GM12878 (cell line): Measurements from ENCODE around the gene POU2F1. TPM values are rescaled to one million over a fixed set of nuclear protein-coding genes. Genes with fewer than 3 reads are reported as not detected.

Experiments used
- ATAC-seq: fragments of 200-7000 bp; cut with Tn5 transposase; 3 replicates; pipeline ENCODE4 v1.9.1; 2020; ENCODE audit warnings: mild to moderate bottlenecking, moderate library complexity
- BruUV-seq: library from RNA; stranded (reverse); fragments of 400-500 nt; replicated peaks from 2 replicates; lab custom pipeline; 2021; lab: Mats Ljungman, UMichigan
- CTCF ChIA-PET: fragments of 300-600 bp; sonication (Branson Sonifier 250); formaldehyde crosslinking; extraction: SDS; loops from one replicate; lab custom pipeline; 2021; ENCODE audit warnings: inconsistent platforms; lab: Yijun Ruan, JAX
- POLR2A ChIA-PET: fragments of 350-600 bp; formaldehyde crosslinking; extraction: SDS; loops from one replicate; lab custom pipeline; 2021; ENCODE audit warnings: inconsistent platforms; lab: Charles Lee
- RAD21 ChIA-PET: fragments of 300-600 bp; sonication (Branson Sonifier 250); formaldehyde crosslinking; loops from one replicate; lab custom pipeline; 2023; ENCODE audit warnings: antibody characterized with exemption; ENCODE audit not compliant: unreplicated experiment; lab: Charles Lee
- SMC1A ChIA-PET: fragments of 300-600 bp; sonication (Branson Sonifier 250); formaldehyde crosslinking; loops from one replicate; lab custom pipeline; 2023; ENCODE audit not compliant: unreplicated experiment, uncharacterized antibody; lab: Charles Lee
- DNase-seq: peaks from one replicate; pipeline ENCODE4 v3.0.0-alpha.2; 2011; ENCODE audit warnings: low read depth, low spot score
- FAIRE-seq: peaks from 3 replicates; lab custom pipeline; 2011; peaks lifted over from hg19 to GRCh38; lab: Jason Lieb, UNC
- H2AFZ ChIP-seq: 2 replicates; pipeline ENCODE4 v1.6.0; 2011; ENCODE audit warnings: low read depth, low read length, control low read depth; ENCODE audit not compliant: control insufficient read depth
- H3K27ac ChIP-seq: 2 replicates; pipeline ENCODE4 v1.5.1; 2011; ENCODE audit warnings: control low read depth; ENCODE audit not compliant: control insufficient read depth, insufficient read depth
- H3K27me3 ChIP-seq, 2 experiments: replicated peaks in 1 of 2; 2 replicates each; pipeline versions ENCODE4 v1.6.0 to v1.6.1; 2011; ENCODE audit warnings: low read length in 1 of 2; ENCODE audit not compliant: control insufficient read depth in 2 of 2, insufficient read depth in 2 of 2
- H3K36me3 ChIP-seq, 2 experiments: 2 replicates each; pipeline ENCODE4 v1.5.1; 2011; ENCODE audit warnings: low read length in 1 of 2; ENCODE audit not compliant: control insufficient read depth in 2 of 2, insufficient read depth in 2 of 2
- H3K4me1 ChIP-seq: 2 replicates; pipeline ENCODE4 v1.6.1; 2011; ENCODE audit warnings: mild to moderate bottlenecking, low read length, moderate library complexity, mixed read lengths; ENCODE audit not compliant: control insufficient read depth, insufficient read depth
- H3K4me2 ChIP-seq: 2 replicates; pipeline ENCODE4 v1.6.0; 2011; ENCODE audit warnings: control low read depth; ENCODE audit not compliant: control insufficient read depth, insufficient read depth
- H3K4me3 ChIP-seq: fragments of 200-600 bp; sonication (generic); 2 replicates; pipeline ENCODE4 v1.5.1; 2016
- H3K79me2 ChIP-seq: 2 replicates; pipeline ENCODE4 v1.6.0; 2011; ENCODE audit warnings: low read length; ENCODE audit not compliant: control insufficient read depth, insufficient read depth
- H3K9ac ChIP-seq: 2 replicates; pipeline ENCODE4 v1.8.0; 2011; ENCODE audit warnings: low read length, control low read depth, mixed read lengths; ENCODE audit not compliant: control insufficient read depth, insufficient read depth
- H3K9me3 ChIP-seq: replicated peaks from 3 replicates; pipeline ENCODE4 v1.5.1; 2011; ENCODE audit warnings: mild to moderate bottlenecking, low read length; ENCODE audit not compliant: control insufficient read depth, insufficient read depth
- H4K20me1 ChIP-seq: 2 replicates; pipeline ENCODE4 v1.6.0; 2011; ENCODE audit not compliant: control insufficient read depth, insufficient read depth
- BACH1 ChIP-seq: fragments of 450-650 bp; IDR thresholded peaks from 2 replicates; pipeline ENCODE4 v1.6.1; 2017; ENCODE audit warnings: mild to moderate bottlenecking, borderline replicate concordance
- CHD1 ChIP-seq: IDR thresholded peaks from 2 replicates; pipeline ENCODE4 v1.6.1; 2012; ENCODE audit warnings: low read depth, low read length, improper control_type of control experiment
- DPF2 ChIP-seq: fragments of 450-650 bp; IDR thresholded peaks from 2 replicates; pipeline ENCODE4 v1.6.1; 2017; ENCODE audit warnings: mild to moderate bottlenecking
- IRF4 ChIP-seq: IDR thresholded peaks from 2 replicates; pipeline ENCODE4 v1.6.1; 2011; ENCODE audit warnings: low read depth, low read length
- KDM1A ChIP-seq: fragments of 200-600 bp; sonication (generic); IDR thresholded peaks from 2 replicates; pipeline ENCODE4 v1.6.1; 2016; ENCODE audit warnings: borderline replicate concordance
- LARP7 ChIP-seq: fragments of 450-650 bp; IDR thresholded peaks from 2 replicates; pipeline ENCODE4 v1.6.1; 2017; ENCODE audit warnings: mild to moderate bottlenecking
- NFYA ChIP-seq: IDR thresholded peaks from 2 replicates; pipeline ENCODE4 v1.6.1; 2011; ENCODE audit warnings: low read depth, mild to moderate bottlenecking, low read length, improper control_type of control experiment, borderline replicate concordance
- NR2C2 ChIP-seq: IDR thresholded peaks from 2 replicates; pipeline ENCODE4 v1.6.1; 2011; ENCODE audit warnings: borderline replicate concordance, low read depth; ENCODE audit not compliant: control insufficient read depth, insufficient read length
- RAD21 ChIP-seq: IDR thresholded peaks from 2 replicates; pipeline ENCODE4 v1.6.1; 2011; ENCODE audit warnings: mild to moderate bottlenecking, low read depth, low read length, moderate library complexity; ENCODE audit not compliant: insufficient read depth
- SIX5 ChIP-seq: IDR thresholded peaks from 2 replicates; pipeline ENCODE4 v1.6.1; 2011; ENCODE audit warnings: mild to moderate bottlenecking, low read depth, low read length, moderate library complexity; ENCODE audit not compliant: severe bottlenecking
- SMARCA5 ChIP-seq: fragments of 450-650 bp; IDR thresholded peaks from 2 replicates; pipeline ENCODE4 v1.6.1; 2017; ENCODE audit warnings: mild to moderate bottlenecking
- TCF3 ChIP-seq: IDR thresholded peaks from 2 replicates; pipeline ENCODE4 v1.6.1; 2012; ENCODE audit warnings: low read depth, mild to moderate bottlenecking, low read length, borderline replicate concordance; ENCODE audit not compliant: insufficient read depth
- ZNF274 ChIP-seq: IDR thresholded peaks from one replicate; pipeline ENCODE4 v1.8.0; 2011; ENCODE audit not compliant: insufficient read length, insufficient read depth
- WGBS: methylation state at CpG from one replicate; pipeline ENCODE4 v1.1.6; 2016; ENCODE audit warnings: low lambda C conversion rate; ENCODE audit not compliant: insufficient replicate concordance, insufficient coverage; ENCODE audit errors: missing lambda C conversion rate; 5-methylcytosine and 5-hydroxymethylcytosine counted together
- in situ Hi-C: fragments of 300-500 bp; cut with MboI; formaldehyde crosslinking; loops from 9 replicates; pipeline ENCODE4 v1.14.3; 2018; ENCODE audit warnings: mixed read lengths
- intact Hi-C: fragments of 100-400 bp; cut with micrococcal nuclease; formaldehyde crosslinking; loops from one replicate; pipeline ENCODE4 v1.14.2; 2022; ENCODE audit not compliant: unreplicated experiment
- polyA plus RNA-seq, 11 experiments: library from polyadenylated mRNA; depleted of rRNA in 4 of 11; unstranded in 6 of 11; stranded (reverse) in 5 of 11; fragments of >200 nt; fragmentation: Nextera tagmentation in 4 of 11; fragmentation: Illumina TruSeq in 1 of 11; extraction: Ambion mirVana in 4 of 11; extraction: Trizol in 1 of 11; gene quantifications; 1 replicate in 1 of 11; 2 replicates in 10 of 11; pipeline versions ENCODE4 v1.2.1 to v1.2.3, GENCODE V29; 2011 to 2016; ENCODE audit warnings: inconsistent platforms in 2 of 11, missing spikeins in 2 of 11, low read depth in 1 of 11
- total RNA-seq, 4 experiments: library from RNA; depleted of rRNA in 3 of 4; stranded (reverse); fragments of >200 nt in 3 of 4; fragmentation: Illumina TruSeq in 1 of 4; extraction: Trizol in 1 of 4; gene quantifications; 2 replicates each; pipeline versions ENCODE4 v1.2.1 to v1.2.3, GENCODE V29; 2013 to 2021
- TF ChIP-seq, protein P1 (sequence below): IDR thresholded peaks from 2 replicates; pipeline ENCODE4 v1.6.1; 2011; ENCODE audit warnings: low read depth, low read length, improper control_type of control experiment, borderline replicate concordance
- TF ChIP-seq, protein P2 (sequence below): fragments of 450-650 bp; IDR thresholded peaks from 2 replicates; pipeline ENCODE4 v1.6.1; 2016; ENCODE audit warnings: mild to moderate bottlenecking
- TF ChIP-seq, protein P3 (sequence below): fragments of 450-650 bp; IDR thresholded peaks from 2 replicates; pipeline ENCODE4 v1.6.1; 2017; ENCODE audit warnings: mild to moderate bottlenecking, moderate library complexity
- TF ChIP-seq, protein P4 (sequence below): IDR thresholded peaks from 2 replicates; pipeline ENCODE4 v1.6.1; 2012; ENCODE audit warnings: low read depth, low read length, improper control_type of control experiment

Gene POU2F1
- total and polyA plus RNA-seq, 10 of the 15 experiments (the other 5 are each of a cell fraction or from before 2014, with no cell fraction given), result 2.5 to 21.7 (median 12.5) TPM

DNA sequence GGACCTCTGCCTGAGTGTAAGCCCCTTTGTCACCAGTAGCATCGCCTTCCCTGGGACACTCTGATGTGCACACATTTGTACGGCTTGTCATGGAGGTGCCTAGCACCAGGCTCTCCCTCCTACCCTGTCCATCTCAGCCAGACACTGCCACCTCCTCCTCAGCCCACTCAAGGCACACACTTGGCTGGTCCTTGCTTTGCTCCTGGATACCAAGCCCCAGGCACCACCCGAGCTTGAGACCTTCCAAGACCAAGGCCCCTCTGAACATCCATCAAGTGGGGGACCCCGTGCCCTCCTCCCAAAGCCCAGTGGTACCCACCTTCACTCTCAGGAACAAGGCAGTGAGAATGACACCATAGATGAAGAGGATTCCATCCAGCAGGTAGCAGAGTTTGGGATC is 219.7 kb downstream of the POU2F1 start (continued):
- TF ChIP-seq, protein P1, sequence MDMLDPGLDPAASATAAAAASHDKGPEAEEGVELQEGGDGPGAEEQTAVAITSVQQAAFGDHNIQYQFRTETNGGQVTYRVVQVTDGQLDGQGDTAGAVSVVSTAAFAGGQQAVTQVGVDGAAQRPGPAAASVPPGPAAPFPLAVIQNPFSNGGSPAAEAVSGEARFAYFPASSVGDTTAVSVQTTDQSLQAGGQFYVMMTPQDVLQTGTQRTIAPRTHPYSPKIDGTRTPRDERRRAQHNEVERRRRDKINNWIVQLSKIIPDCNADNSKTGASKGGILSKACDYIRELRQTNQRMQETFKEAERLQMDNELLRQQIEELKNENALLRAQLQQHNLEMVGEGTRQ, result no peak

DNA sequence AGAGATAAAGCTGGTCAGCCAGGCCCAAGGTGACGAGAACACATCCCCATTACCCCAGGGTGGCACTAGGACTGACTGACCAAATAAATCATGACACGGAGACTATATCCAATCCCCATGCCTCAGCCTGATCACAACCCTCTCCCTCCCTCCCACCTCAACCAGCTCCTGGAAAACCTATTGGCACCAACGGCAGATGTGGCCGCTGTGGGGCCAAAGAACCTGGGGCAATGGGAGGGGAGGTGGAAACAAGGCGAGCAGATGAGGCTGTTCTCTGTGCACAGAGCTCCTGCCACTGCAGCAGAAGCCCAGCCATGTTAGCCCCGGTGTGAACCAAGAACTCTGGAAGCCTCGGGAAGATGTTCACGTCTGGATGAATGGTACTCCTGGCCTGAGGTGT is 220.1 kb downstream of the POU2F1 start:
- H2AFZ ChIP-seq, result no peak overlapping the region
- FAIRE-seq, result no peak
- DNase-seq, result no peak
- H3K27me3 ChIP-seq, result peaks cover 0 to 3% of the 10 kb centered on the region in 2 experiments; a peak in 1 of 4 replicates
- H3K27ac ChIP-seq, result no peak overlapping the region
- intact Hi-C loops (loop anchor here (10.0 kb wide), 2 partner anchors 316 to 526 kb away; no protein-coding TSS in a partner anchor), in situ Hi-C loops (loop anchor here (5.0 to 10.0 kb wide), 3 partner anchors 176 to 526 kb away; no protein-coding TSS in a partner anchor)
- H3K4me2 ChIP-seq, result no peak overlapping the region
- H3K36me3 ChIP-seq, result no peaks in the 10 kb centered on the region
- H3K79me2 ChIP-seq, result no peaks in the 10 kb centered on the region
- H3K9ac ChIP-seq, result no peak overlapping the region
- no TSS peak for BruUV-seq
- CTCF ChIA-PET, result interaction anchor here (1.0 to 5.5 kb wide), 19 partner anchors 8 to 531 kb away, joined by 3 to 55 read pairs (median 7); partner anchors contain the start of gene POU2F1
- TF ChIP-seq KDM1A (no peak), ZNF274 (no peak), NFYA (no peak), IRF4 (no peak), RAD21 (no peak), BACH1 (no peak), SIX5 (no peak), CHD1 (no peak), DPF2 (no peak), TCF3 (no peak), LARP7 (no peak), NR2C2 (no peak), SMARCA5 (no peak)
- TF ChIP-seq, protein P2, sequence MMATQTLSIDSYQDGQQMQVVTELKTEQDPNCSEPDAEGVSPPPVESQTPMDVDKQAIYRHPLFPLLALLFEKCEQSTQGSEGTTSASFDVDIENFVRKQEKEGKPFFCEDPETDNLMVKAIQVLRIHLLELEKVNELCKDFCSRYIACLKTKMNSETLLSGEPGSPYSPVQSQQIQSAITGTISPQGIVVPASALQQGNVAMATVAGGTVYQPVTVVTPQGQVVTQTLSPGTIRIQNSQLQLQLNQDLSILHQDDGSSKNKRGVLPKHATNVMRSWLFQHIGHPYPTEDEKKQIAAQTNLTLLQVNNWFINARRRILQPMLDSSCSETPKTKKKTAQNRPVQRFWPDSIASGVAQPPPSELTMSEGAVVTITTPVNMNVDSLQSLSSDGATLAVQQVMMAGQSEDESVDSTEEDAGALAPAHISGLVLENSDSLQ, result no peak
- TF ChIP-seq, protein P3, sequence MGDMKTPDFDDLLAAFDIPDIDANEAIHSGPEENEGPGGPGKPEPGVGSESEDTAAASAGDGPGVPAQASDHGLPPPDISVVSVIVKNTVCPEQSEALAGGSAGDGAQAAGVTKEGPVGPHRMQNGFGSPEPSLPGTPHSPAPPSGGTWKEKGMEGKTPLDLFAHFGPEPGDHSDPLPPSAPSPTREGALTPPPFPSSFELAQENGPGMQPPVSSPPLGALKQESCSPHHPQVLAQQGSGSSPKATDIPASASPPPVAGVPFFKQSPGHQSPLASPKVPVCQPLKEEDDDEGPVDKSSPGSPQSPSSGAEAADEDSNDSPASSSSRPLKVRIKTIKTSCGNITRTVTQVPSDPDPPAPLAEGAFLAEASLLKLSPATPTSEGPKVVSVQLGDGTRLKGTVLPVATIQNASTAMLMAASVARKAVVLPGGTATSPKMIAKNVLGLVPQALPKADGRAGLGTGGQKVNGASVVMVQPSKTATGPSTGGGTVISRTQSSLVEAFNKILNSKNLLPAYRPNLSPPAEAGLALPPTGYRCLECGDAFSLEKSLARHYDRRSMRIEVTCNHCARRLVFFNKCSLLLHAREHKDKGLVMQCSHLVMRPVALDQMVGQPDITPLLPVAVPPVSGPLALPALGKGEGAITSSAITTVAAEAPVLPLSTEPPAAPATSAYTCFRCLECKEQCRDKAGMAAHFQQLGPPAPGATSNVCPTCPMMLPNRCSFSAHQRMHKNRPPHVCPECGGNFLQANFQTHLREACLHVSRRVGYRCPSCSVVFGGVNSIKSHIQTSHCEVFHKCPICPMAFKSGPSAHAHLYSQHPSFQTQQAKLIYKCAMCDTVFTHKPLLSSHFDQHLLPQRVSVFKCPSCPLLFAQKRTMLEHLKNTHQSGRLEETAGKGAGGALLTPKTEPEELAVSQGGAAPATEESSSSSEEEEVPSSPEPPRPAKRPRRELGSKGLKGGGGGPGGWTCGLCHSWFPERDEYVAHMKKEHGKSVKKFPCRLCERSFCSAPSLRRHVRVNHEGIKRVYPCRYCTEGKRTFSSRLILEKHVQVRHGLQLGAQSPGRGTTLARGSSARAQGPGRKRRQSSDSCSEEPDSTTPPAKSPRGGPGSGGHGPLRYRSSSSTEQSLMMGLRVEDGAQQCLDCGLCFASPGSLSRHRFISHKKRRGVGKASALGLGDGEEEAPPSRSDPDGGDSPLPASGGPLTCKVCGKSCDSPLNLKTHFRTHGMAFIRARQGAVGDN, result no peak
- TF ChIP-seq, protein P4, sequence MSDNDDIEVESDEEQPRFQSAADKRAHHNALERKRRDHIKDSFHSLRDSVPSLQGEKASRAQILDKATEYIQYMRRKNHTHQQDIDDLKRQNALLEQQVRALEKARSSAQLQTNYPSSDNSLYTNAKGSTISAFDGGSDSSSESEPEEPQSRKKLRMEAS, result no peak
- peaks cover 8% of the 10 kb centered on the region for H3K4me1 ChIP-seq
- no peak overlapping the region for H3K4me3 ChIP-seq
- 80% methylated on average over 8 of the region's 8 CpGs for WGBS
- RAD21 ChIA-PET, result interaction anchor here (0.9 to 2.9 kb wide), 8 partner anchors 12 to 382 kb away, joined by 3 to 17 read pairs (median 4); no protein-coding TSS in a partner anchor
- POLR2A ChIA-PET, result no interaction called here
- SMC1A ChIA-PET, result interaction anchor here (0.7 to 4.9 kb wide), 13 partner anchors 12 to 382 kb away, joined by 3 to 43 read pairs (median 3); no protein-coding TSS in a partner anchor
- no peak for ATAC-seq
- H4K20me1 ChIP-seq, result no peaks in the 10 kb centered on the region
- H3K9me3 ChIP-seq, result no peaks in the 10 kb centered on the region; the same call in 2 of the 3 replicates
